ENCODE results near the gene SCAPER.

SCAPER gene

GRCh38 chr15:76905013-76905839, at the start of gene SCAPER:
SCAPER (minus strand) TSS chr15:76905340; CDS start chr15:76883817, 21,523 bp downstream.
- peak; percentile 53 to 95 (median 90) for DNase-seq

- DNase-seq: peak in 4 of 56 donors; percentile 8 to 30 (median 18)
These were observed 49.6 kb upstream of the SCAPER start for GRCh38 chr15:76954744-76955143.

- no peak for DNase-seq
These were observed 48.8 kb upstream of the SCAPER start for GRCh38 chr15:76953913-76954312.

- no peak for DNase-seq
These were observed 46.1 kb upstream of the SCAPER start for GRCh38 chr15:76951220-76951619.

GRCh38 chr15:76947454-76947853, 42.3 kb upstream of the SCAPER start:
- no peak for DNase-seq

- DNase-seq: no peak
These were observed 40.5 kb upstream of the SCAPER start for GRCh38 chr15:76945494-76946093.

- DNase-seq: peak in 1 of 56 donors; percentile 7
These were observed 37.2 kb upstream of the SCAPER start for GRCh38 chr15:76942331-76942730.

- no peak for DNase-seq
These were observed 36.5 kb upstream of the SCAPER start for GRCh38 chr15:76941636-76942035.

GRCh38 chr15:76939715-76940114, 34.6 kb upstream of the SCAPER start:
- no peak for DNase-seq

- DNase-seq: no peak
These were observed 33.6 kb upstream of the SCAPER start for GRCh38 chr15:76938752-76939151.

GRCh38 chr15:76936671-76937070, 31.5 kb upstream of the SCAPER start:
- no peak for DNase-seq

GRCh38 chr15:76935620-76936019, 30.5 kb upstream of the SCAPER start:
- no peak for DNase-seq

GRCh38 chr15:76932135-76932966, 27.2 kb upstream of the SCAPER start:
- peak in 3 of 56 donors; percentile 20 to 41 (median 30) for DNase-seq

- peak; percentile 6 to 96 (median 90) for DNase-seq
These were observed 26.4 kb upstream of the SCAPER start, which contains the start of gene RCN2 for GRCh38 chr15:76931397-76932134. RCN2 (plus strand) TSS chr15:76931749; CDS start chr15:76931842, 93 bp downstream.

GRCh38 chr15:76930831-76931396, 25.8 kb upstream of the SCAPER start:
- no peak for DNase-seq

GRCh38 chr15:76929011-76929760, 24.0 kb upstream of the SCAPER start:
- no peak for DNase-seq

GRCh38 chr15:76928201-76928600, 23.1 kb upstream of the SCAPER start:
- no peak for DNase-seq

GRCh38 chr15:76916369-76916768, 11.2 kb upstream of the SCAPER start:
- no peak for DNase-seq

- DNase-seq: no peak
These were observed 8.6 kb upstream of the SCAPER start for GRCh38 chr15:76913737-76914136.

GRCh38 chr15:76912430-76912829, 7.3 kb upstream of the SCAPER start:
- DNase-seq: no peak

Measured in nucleus accumbens (tissue), 56 donors.